ENCODE results near the gene DYNLL2. TPM values are rescaled to one million over a fixed set of nuclear protein-coding genes. Genes with fewer than 3 reads are reported as not detected.

DYNLL2 gene
- polyA plus RNA-seq, 1 donor from 2014 or later: 66.7 TPM

DNA sequence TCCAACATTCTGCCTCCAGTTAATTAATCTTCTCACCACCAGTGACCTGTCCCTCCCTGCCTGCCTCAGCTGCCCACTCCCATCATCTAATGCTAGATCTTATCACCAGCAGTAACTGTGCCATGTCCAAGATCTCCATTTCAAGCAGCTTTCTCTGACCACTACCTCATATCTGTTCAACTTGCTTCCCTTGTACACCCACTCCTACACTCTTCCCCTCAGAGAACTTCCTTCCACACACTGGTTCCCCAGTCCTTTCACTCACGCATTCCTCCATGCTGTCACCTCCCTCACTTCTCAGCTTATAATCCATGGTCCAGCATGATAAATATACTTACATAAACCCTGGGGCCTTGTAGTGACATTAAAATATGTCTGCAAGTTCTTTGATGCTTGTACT, 31.8 kb upstream of the DYNLL2 start:
- no peak overlapping the region for H2AFZ ChIP-seq (ENCODE audit: low read depth, low read length)
- no peaks in the 10 kb centered on the region for H3K27me3 ChIP-seq (ENCODE audit: insufficient read depth, low read depth, low read length)
- no peaks in the 10 kb centered on the region for H3K36me3 ChIP-seq (ENCODE audit: insufficient read depth, low read length)
- H3K79me2 ChIP-seq (replicated peaks; ENCODE audit: insufficient read depth, low read length): no peaks in the 10 kb centered on the region
- TF ChIP-seq, protein P1, sequence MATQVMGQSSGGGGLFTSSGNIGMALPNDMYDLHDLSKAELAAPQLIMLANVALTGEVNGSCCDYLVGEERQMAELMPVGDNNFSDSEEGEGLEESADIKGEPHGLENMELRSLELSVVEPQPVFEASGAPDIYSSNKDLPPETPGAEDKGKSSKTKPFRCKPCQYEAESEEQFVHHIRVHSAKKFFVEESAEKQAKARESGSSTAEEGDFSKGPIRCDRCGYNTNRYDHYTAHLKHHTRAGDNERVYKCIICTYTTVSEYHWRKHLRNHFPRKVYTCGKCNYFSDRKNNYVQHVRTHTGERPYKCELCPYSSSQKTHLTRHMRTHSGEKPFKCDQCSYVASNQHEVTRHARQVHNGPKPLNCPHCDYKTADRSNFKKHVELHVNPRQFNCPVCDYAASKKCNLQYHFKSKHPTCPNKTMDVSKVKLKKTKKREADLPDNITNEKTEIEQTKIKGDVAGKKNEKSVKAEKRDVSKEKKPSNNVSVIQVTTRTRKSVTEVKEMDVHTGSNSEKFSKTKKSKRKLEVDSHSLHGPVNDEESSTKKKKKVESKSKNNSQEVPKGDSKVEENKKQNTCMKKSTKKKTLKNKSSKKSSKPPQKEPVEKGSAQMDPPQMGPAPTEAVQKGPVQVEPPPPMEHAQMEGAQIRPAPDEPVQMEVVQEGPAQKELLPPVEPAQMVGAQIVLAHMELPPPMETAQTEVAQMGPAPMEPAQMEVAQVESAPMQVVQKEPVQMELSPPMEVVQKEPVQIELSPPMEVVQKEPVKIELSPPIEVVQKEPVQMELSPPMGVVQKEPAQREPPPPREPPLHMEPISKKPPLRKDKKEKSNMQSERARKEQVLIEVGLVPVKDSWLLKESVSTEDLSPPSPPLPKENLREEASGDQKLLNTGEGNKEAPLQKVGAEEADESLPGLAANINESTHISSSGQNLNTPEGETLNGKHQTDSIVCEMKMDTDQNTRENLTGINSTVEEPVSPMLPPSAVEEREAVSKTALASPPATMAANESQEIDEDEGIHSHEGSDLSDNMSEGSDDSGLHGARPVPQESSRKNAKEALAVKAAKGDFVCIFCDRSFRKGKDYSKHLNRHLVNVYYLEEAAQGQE (IDR thresholded peaks at IDR 0.05; ENCODE audit: borderline replicate concordance): no peak
- no peak for TF ChIP-seq EZH2 (IDR thresholded peaks at IDR 0.05; ENCODE audit: borderline replicate concordance, insufficient read depth, low read length, poor library complexity, severe bottlenecking)
- TF ChIP-seq, protein P2, sequence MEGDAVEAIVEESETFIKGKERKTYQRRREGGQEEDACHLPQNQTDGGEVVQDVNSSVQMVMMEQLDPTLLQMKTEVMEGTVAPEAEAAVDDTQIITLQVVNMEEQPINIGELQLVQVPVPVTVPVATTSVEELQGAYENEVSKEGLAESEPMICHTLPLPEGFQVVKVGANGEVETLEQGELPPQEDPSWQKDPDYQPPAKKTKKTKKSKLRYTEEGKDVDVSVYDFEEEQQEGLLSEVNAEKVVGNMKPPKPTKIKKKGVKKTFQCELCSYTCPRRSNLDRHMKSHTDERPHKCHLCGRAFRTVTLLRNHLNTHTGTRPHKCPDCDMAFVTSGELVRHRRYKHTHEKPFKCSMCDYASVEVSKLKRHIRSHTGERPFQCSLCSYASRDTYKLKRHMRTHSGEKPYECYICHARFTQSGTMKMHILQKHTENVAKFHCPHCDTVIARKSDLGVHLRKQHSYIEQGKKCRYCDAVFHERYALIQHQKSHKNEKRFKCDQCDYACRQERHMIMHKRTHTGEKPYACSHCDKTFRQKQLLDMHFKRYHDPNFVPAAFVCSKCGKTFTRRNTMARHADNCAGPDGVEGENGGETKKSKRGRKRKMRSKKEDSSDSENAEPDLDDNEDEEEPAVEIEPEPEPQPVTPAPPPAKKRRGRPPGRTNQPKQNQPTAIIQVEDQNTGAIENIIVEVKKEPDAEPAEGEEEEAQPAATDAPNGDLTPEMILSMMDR (IDR thresholded peaks at IDR 0.05; ENCODE audit: poor library complexity, severe bottlenecking): no peak
- TF ChIP-seq SMC3 (conservative IDR thresholded peaks at IDR 0.05; ENCODE audit: poor library complexity): no peak
- no peak for TF ChIP-seq RAD21 (conservative IDR thresholded peaks at IDR 0.05)
- TF ChIP-seq TAF1 (IDR thresholded peaks at IDR 0.05; ENCODE audit: low read depth): no peak
- TF ChIP-seq POLR2AphosphoS5 (IDR thresholded peaks at IDR 0.05): no peak
- no peak for TF ChIP-seq MXI1 (conservative IDR thresholded peaks at IDR 0.05; ENCODE audit: poor library complexity, severe bottlenecking)
- no peak for TF ChIP-seq EP300 (conservative IDR thresholded peaks at IDR 0.05; ENCODE audit: poor library complexity, severe bottlenecking)
- H4K20me1 ChIP-seq (ENCODE audit: insufficient read depth): no peaks in the 10 kb centered on the region
- no peak overlapping the region for H3K4me3 ChIP-seq (ENCODE audit: low read length)
- H3K4me2 ChIP-seq (ENCODE audit: low read length): no peak overlapping the region
- no peak overlapping the region for H3K27ac ChIP-seq (ENCODE audit: low read length)
- no peaks in the 10 kb centered on the region for H3F3A ChIP-seq (ENCODE audit: insufficient read depth, low read length, poor library complexity, severe bottlenecking)
- no peaks in the 10 kb centered on the region for H3K9me3 ChIP-seq (ENCODE audit: low read length)
- H3K9me2 ChIP-seq (ENCODE audit: insufficient read depth, low read length): no peaks in the 10 kb centered on the region
- no peak overlapping the region for H3K9ac ChIP-seq (ENCODE audit: low read length)

DNA sequence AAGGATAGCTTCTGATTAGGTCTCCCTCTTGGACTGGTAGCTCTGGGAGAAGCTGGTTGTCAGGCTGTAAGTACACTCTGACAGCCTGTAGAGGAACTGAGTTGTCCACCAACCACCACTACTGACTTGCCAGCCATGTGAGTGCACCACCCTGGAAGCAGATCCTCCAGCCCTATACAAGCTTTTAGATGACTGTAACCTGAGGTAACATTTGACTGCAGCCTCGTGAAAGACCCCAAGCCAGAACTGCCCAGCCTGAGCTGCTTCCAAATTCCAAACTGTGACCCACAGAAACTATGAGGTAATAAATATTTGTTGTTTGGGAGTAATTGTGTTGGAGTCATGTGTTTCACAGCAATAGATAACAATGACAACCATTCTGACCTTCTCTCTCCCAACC, 30.8 kb upstream of the DYNLL2 start:
- H3K79me2 ChIP-seq (replicated peaks; ENCODE audit: insufficient read depth, low read length): no peaks in the 10 kb centered on the region
- TF ChIP-seq EZH2 (IDR thresholded peaks at IDR 0.05; ENCODE audit: borderline replicate concordance, insufficient read depth, low read length, poor library complexity, severe bottlenecking) (no peak), MXI1 (conservative IDR thresholded peaks at IDR 0.05; ENCODE audit: poor library complexity, severe bottlenecking) (no peak), POLR2AphosphoS5 (IDR thresholded peaks at IDR 0.05) (no peak), EP300 (conservative IDR thresholded peaks at IDR 0.05; ENCODE audit: poor library complexity, severe bottlenecking) (no peak), SMC3 (conservative IDR thresholded peaks at IDR 0.05; ENCODE audit: poor library complexity) (no peak), RAD21 (conservative IDR thresholded peaks at IDR 0.05) (no peak), TAF1 (IDR thresholded peaks at IDR 0.05; ENCODE audit: low read depth) (no peak)
- TF ChIP-seq, protein P2 (IDR thresholded peaks at IDR 0.05; ENCODE audit: poor library complexity, severe bottlenecking): no peak
- TF ChIP-seq, protein P1 (IDR thresholded peaks at IDR 0.05; ENCODE audit: borderline replicate concordance): no peak
- H2AFZ ChIP-seq (ENCODE audit: low read depth, low read length): no peak overlapping the region
- H4K20me1 ChIP-seq (ENCODE audit: insufficient read depth): no peaks in the 10 kb centered on the region
- H3K27me3 ChIP-seq (ENCODE audit: insufficient read depth, low read depth, low read length): no peaks in the 10 kb centered on the region
- H3F3A ChIP-seq (ENCODE audit: insufficient read depth, low read length, poor library complexity, severe bottlenecking): no peaks in the 10 kb centered on the region
- no peak overlapping the region for H3K4me3 ChIP-seq (ENCODE audit: low read length)
- no peaks in the 10 kb centered on the region for H3K9me3 ChIP-seq (ENCODE audit: low read length)
- no peak overlapping the region for H3K9ac ChIP-seq (ENCODE audit: low read length)
- no peaks in the 10 kb centered on the region for H3K9me2 ChIP-seq (ENCODE audit: insufficient read depth, low read length)
- no peak overlapping the region for H3K27ac ChIP-seq (ENCODE audit: low read length)
- no peaks in the 10 kb centered on the region for H3K36me3 ChIP-seq (ENCODE audit: insufficient read depth, low read length)
- no peak overlapping the region for H3K4me2 ChIP-seq (ENCODE audit: low read length)

Data from neural cell (in vitro differentiated cells).